ENCODE data around the gene RASL11A.

RASL11A gene

DNA sequence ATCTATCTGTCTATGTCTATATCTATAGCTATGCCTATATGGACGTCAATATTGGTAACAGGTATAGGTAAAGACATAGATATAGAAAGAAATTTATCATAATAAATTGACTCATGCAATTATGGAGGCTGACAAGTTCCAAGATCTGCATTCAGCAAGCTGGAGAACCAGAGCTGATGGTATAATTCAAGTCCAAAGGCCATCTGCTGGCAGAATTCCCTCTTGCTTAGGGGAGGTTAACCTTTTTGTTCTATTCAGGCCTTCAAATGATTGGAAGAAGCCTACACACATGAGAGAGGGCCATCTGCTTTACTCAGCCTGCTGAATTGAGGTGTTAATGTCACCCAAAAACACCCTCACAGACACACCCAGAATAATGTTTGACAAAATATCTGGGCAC lies 10.8 kb downstream of the RASL11A start:
- no peak overlapping the region for H3K4me3 ChIP-seq (ENCODE audit: low read length, poor library complexity, severe bottlenecking)
- H3K9me2 ChIP-seq (replicated peaks; ENCODE audit: low read depth, low read length): no peaks in the 10 kb centered on the region
- peaks cover 9% of the 10 kb centered on the region for H3K4me1 ChIP-seq (ENCODE audit: insufficient read depth, low read length, poor library complexity, severe bottlenecking)
- no peaks in the 10 kb centered on the region for H4K20me1 ChIP-seq (ENCODE audit: insufficient read depth, low read length, poor library complexity, severe bottlenecking)
- no peak overlapping the region for H3K4me2 ChIP-seq (ENCODE audit: low read depth, low read length, poor library complexity, severe bottlenecking)
- no peaks in the 10 kb centered on the region for H3K36me3 ChIP-seq (ENCODE audit: insufficient read depth, low read length)
- H3K79me2 ChIP-seq (ENCODE audit: insufficient read depth, low read length): no peaks in the 10 kb centered on the region
- H3K9me3 ChIP-seq (ENCODE audit: insufficient read depth, low read depth, low read length): no peaks in the 10 kb centered on the region
- TF ChIP-seq EZH2phosphoT487 (IDR thresholded peaks at IDR 0.05; ENCODE audit: borderline replicate concordance) (no peak), CTCF (conservative IDR thresholded peaks at IDR 0.05; ENCODE audit: low read length) (peak; percentile 42)
- no peak overlapping the region for H2AFZ ChIP-seq (ENCODE audit: low read length)
- H3F3A ChIP-seq (ENCODE audit: low read depth): no peaks in the 10 kb centered on the region
- H3K9ac ChIP-seq (ENCODE audit: low read depth, low read length, poor library complexity, severe bottlenecking): no peak overlapping the region
- no peaks in the 10 kb centered on the region for H3K27me3 ChIP-seq (ENCODE audit: insufficient read depth, low read length, poor library complexity, severe bottlenecking)

- H3K27me3 ChIP-seq (ENCODE audit: insufficient read depth, low read length, poor library complexity, severe bottlenecking): no peaks in the 10 kb centered on the region
- H3K79me2 ChIP-seq (ENCODE audit: insufficient read depth, low read length): no peaks in the 10 kb centered on the region
- no peak overlapping the region for H3K9ac ChIP-seq (ENCODE audit: low read depth, low read length, poor library complexity, severe bottlenecking)
- peaks cover 9% of the 10 kb centered on the region for H3K4me1 ChIP-seq (ENCODE audit: insufficient read depth, low read length, poor library complexity, severe bottlenecking)
- H3K36me3 ChIP-seq (ENCODE audit: insufficient read depth, low read length): no peaks in the 10 kb centered on the region
- TF ChIP-seq EZH2phosphoT487 (IDR thresholded peaks at IDR 0.05; ENCODE audit: borderline replicate concordance) (no peak), CTCF (conservative IDR thresholded peaks at IDR 0.05; ENCODE audit: low read length) (peak; percentile 75)
- H3K9me3 ChIP-seq (ENCODE audit: insufficient read depth, low read depth, low read length): no peaks in the 10 kb centered on the region
- H3K4me2 ChIP-seq (ENCODE audit: low read depth, low read length, poor library complexity, severe bottlenecking): no peak overlapping the region
- no peak overlapping the region for H2AFZ ChIP-seq (ENCODE audit: low read length)
- H3K4me3 ChIP-seq (ENCODE audit: low read length, poor library complexity, severe bottlenecking): no peak overlapping the region
- no peaks in the 10 kb centered on the region for H3F3A ChIP-seq (ENCODE audit: low read depth)
- H4K20me1 ChIP-seq (ENCODE audit: insufficient read depth, low read length, poor library complexity, severe bottlenecking): no peaks in the 10 kb centered on the region
- no peaks in the 10 kb centered on the region for H3K9me2 ChIP-seq (replicated peaks; ENCODE audit: low read depth, low read length)
Observed at GRCh38 chr13:27283906-27284493, 13.4 kb downstream of the RASL11A start.

DNA sequence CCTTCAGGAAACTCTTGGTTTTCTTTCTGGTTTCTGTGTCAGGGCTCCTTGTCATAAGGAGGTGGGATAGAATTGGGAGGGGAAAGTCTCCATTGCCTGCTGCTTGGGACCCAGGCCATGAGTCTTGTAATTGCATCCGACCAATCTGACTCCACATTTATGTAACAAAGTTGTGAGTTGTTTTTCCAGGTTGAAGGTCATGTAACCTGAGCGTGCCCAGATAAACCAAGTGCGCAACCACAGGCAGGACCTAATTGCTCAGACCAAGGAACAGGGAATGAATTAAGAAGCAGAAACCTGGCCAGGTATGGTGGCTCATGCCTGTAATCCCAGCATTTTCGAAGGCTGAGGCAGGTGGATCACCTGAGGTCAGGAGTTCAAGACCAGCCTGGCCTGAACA lies 17.8 kb downstream of the RASL11A start:
- Histone ChIP-seq H3K36me3 (ENCODE audit: insufficient read depth, low read length) (no peaks in the 10 kb centered on the region), H3K4me1 (ENCODE audit: insufficient read depth, low read length, poor library complexity, severe bottlenecking) (peaks cover 4% of the 10 kb centered on the region), H3K79me2 (ENCODE audit: insufficient read depth, low read length) (no peaks in the 10 kb centered on the region), H3F3A (ENCODE audit: low read depth) (no peaks in the 10 kb centered on the region), H3K9ac (ENCODE audit: low read depth, low read length, poor library complexity, severe bottlenecking) (no peak overlapping the region), H3K9me3 (ENCODE audit: insufficient read depth, low read depth, low read length) (no peaks in the 10 kb centered on the region), H3K27me3 (ENCODE audit: insufficient read depth, low read length, poor library complexity, severe bottlenecking) (no peaks in the 10 kb centered on the region), H2AFZ (ENCODE audit: low read length) (no peak overlapping the region), H4K20me1 (ENCODE audit: insufficient read depth, low read length, poor library complexity, severe bottlenecking) (no peaks in the 10 kb centered on the region), H3K4me3 (ENCODE audit: low read length, poor library complexity, severe bottlenecking) (no peak overlapping the region), H3K9me2 (replicated peaks; ENCODE audit: low read depth, low read length) (no peaks in the 10 kb centered on the region), H3K4me2 (ENCODE audit: low read depth, low read length, poor library complexity, severe bottlenecking) (no peak overlapping the region)
- no peak for TF ChIP-seq EZH2phosphoT487 (IDR thresholded peaks at IDR 0.05; ENCODE audit: borderline replicate concordance)
- TF ChIP-seq CTCF (conservative IDR thresholded peaks at IDR 0.05; ENCODE audit: low read length): no peak
